ENCODE data around the gene RBMS1. TPM values are rescaled to one million over a fixed set of nuclear protein-coding genes. Genes with fewer than 3 reads are reported as not detected.
A peak's percentile ranks its signal among the peaks of the same experiment; 100 is the strongest.

The RBMS1 gene
- 92.6 TPM for total RNA-seq

GRCh38 chr2:160493227-160494028, at the start of gene RBMS1:
RBMS1 (minus strand) TSS chr2:160493807; CDS start chr2:160493363, 444 bp downstream.
- peak; percentile 82 for DNase-seq

- no peak for DNase-seq
Measured at GRCh38 chr2:160541745-160542144, 48.1 kb upstream of the RBMS1 start.

- DNase-seq, result peak; percentile 11
Measured at GRCh38 chr2:160538559-160539355, 45.1 kb upstream of the RBMS1 start.

- DNase-seq, result no peak
Measured at GRCh38 chr2:160538115-160538514, 44.5 kb upstream of the RBMS1 start.

- DNase-seq, result no peak
Measured at GRCh38 chr2:160534996-160535395, 41.4 kb upstream of the RBMS1 start.

GRCh38 chr2:160534249-160534648, 40.6 kb upstream of the RBMS1 start:
- no peak for DNase-seq

- DNase-seq, result no peak
Measured at GRCh38 chr2:160533482-160533881, 39.9 kb upstream of the RBMS1 start.

GRCh38 chr2:160532388-160532787, 38.8 kb upstream of the RBMS1 start:
- DNase-seq, result no peak

- no peak for DNase-seq
Measured at GRCh38 chr2:160522951-160523710, 29.5 kb upstream of the RBMS1 start.

- DNase-seq, result peak; percentile 6
Measured at GRCh38 chr2:160517731-160518130, 24.1 kb upstream of the RBMS1 start.

GRCh38 chr2:160516547-160517365, 23.1 kb upstream of the RBMS1 start:
- DNase-seq, result no peak

- DNase-seq, result no peak
Measured at GRCh38 chr2:160515120-160515519, 21.5 kb upstream of the RBMS1 start.

- no peak for DNase-seq
Measured at GRCh38 chr2:160513120-160513519, 19.5 kb upstream of the RBMS1 start.

GRCh38 chr2:160512491-160512890, 18.9 kb upstream of the RBMS1 start:
- DNase-seq, result no peak

GRCh38 chr2:160510617-160511016, 17.0 kb upstream of the RBMS1 start:
- DNase-seq, result no peak

- no peak for DNase-seq
Measured at GRCh38 chr2:160509016-160509415, 15.4 kb upstream of the RBMS1 start.

GRCh38 chr2:160507464-160507863, 13.9 kb upstream of the RBMS1 start:
- DNase-seq, result no peak

- no peak for DNase-seq
Measured at GRCh38 chr2:160507046-160507407, 13.4 kb upstream of the RBMS1 start.

GRCh38 chr2:160506371-160507045, 12.9 kb upstream of the RBMS1 start:
- no peak for DNase-seq

- peak; percentile 10 for DNase-seq
Measured at GRCh38 chr2:160505256-160505655, 11.6 kb upstream of the RBMS1 start.

GRCh38 chr2:160502478-160502877, 8.9 kb upstream of the RBMS1 start:
- no peak for DNase-seq
